DMS153 (cell line): ENCODE measurements around the gene CBX6.

Source experiments
- DNase-seq: peaks from one replicate; lab custom pipeline; 2025; lab: John Stamatoyannopoulos, UW

CBX6 gene

GRCh38 chr22:38819387-38819940 lies 52.6 kb downstream of the CBX6 start:
- no peak for DNase-seq

- no peak for DNase-seq
Observed at GRCh38 chr22:38817196-38817595, 54.8 kb downstream of the CBX6 start.

GRCh38 chr22:38815842-38816241 lies 56.2 kb downstream of the CBX6 start:
- DNase-seq: no peak
